Mucosa of stomach (tissue), 1 donor: Measurements from ENCODE around the gene GSTT2B.
"Not testable (repeated sequence)": the region's sequence is repeated elsewhere in the genome, so short reads cannot be mapped to it uniquely, and the experiment has no call there.

Source experiments
- H3K27me3 ChIP-seq: one replicate; pipeline ENCODE4 v1.7.0; 2013; ENCODE audit warnings: mild to moderate bottlenecking, low read length; ENCODE audit not compliant: control insufficient read depth, insufficient read depth
- H3K36me3 ChIP-seq: one replicate; pipeline ENCODE4 v1.7.0; 2013; ENCODE audit warnings: low read length; ENCODE audit not compliant: control insufficient read depth, insufficient read depth
- H3K4me1 ChIP-seq: one replicate; pipeline ENCODE4 v1.7.0; 2013; ENCODE audit warnings: mild to moderate bottlenecking, low read length; ENCODE audit not compliant: control insufficient read depth, insufficient read depth
- H3K4me3 ChIP-seq: one replicate; pipeline ENCODE4 v1.7.0; 2013; ENCODE audit warnings: low read length
- H3K9ac ChIP-seq: one replicate; pipeline ENCODE4 v1.7.0; 2013; ENCODE audit warnings: mild to moderate bottlenecking, low read length, moderate library complexity
- H3K9me3 ChIP-seq: one replicate; pipeline ENCODE4 v1.7.0; 2013; ENCODE audit warnings: mild to moderate bottlenecking, low read length, moderate library complexity; ENCODE audit not compliant: control insufficient read depth
- donor health status: Pancreatic carcinoma.

GSTT2B gene

DNA sequence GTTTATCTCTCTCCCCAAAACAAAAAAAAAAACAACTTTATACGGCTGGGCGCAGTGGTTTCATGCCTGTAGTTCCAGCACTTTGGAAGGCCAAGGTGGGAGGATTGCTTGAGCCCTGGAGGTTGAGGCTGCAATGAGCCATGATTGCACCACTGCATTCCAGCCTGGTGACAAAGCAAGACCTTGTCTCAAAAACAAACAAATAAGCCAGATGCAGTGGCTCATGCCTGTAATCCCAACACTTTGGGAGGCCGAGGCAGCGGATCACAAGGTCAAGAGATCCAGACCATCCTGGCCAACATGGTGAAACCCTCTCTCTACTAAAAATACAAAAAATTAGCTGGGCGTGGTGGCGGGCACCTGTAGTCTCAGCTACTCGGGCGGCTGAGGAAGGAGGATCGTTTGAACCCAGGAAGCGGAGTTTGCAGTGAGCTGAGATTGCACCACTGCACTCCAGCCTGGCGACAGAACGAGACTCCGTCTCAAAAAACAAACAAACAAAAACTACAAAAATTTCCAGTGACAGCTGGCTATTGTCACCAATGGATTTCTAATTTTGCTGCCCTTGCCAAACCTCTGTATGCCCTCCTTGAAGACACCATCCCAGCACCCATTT is 39.3 kb downstream of the GSTT2B start:
- not testable (repeated sequence) for H3K4me1 ChIP-seq, H3K9me3 ChIP-seq, H3K27me3 ChIP-seq, H3K4me3 ChIP-seq, H3K9ac ChIP-seq, H3K36me3 ChIP-seq

GRCh38 chr22:23920267-23920611 is 40.8 kb downstream of the GSTT2B start:
- H3K4me1 ChIP-seq, H3K9ac ChIP-seq, H3K4me3 ChIP-seq, H3K9me3 ChIP-seq, H3K36me3 ChIP-seq, H3K27me3 ChIP-seq: not testable (repeated sequence)

DNA sequence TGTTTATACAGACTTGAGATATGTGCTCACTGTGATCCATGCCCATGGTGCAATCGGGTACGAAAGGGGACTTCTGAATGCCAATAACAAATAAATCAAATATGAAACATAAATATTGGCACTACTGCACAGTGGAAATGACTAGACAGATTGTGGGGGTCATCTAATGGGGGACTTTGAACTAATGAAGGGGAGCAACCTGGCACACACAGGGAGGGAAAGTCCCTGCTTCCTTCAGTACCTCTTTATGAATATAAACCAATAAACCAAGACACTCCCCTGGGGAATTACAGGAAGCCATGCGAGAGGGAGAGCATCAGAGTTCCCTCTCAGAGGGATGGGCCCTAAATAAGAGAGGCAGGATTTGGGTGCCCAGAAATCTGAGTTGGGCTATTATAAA is 45.7 kb downstream of the GSTT2B start:
- Histone ChIP-seq H3K9ac (no peak overlapping the region), H3K36me3 (no peaks in the 10 kb centered on the region), H3K4me1 (peaks cover 4% of the 10 kb centered on the region), H3K27me3 (no peaks in the 10 kb centered on the region), H3K9me3 (no peaks in the 10 kb centered on the region), H3K4me3 (no peak overlapping the region)

- H3K9ac ChIP-seq = peak overlapping the region; percentile 88
- H3K4me1 ChIP-seq = peaks cover 12% of the 10 kb centered on the region
- H3K9me3 ChIP-seq = no peaks in the 10 kb centered on the region
- no peaks in the 10 kb centered on the region for H3K27me3 ChIP-seq
- H3K4me3 ChIP-seq = peak overlapping the region; percentile 79
- H3K36me3 ChIP-seq = no peaks in the 10 kb centered on the region
These were observed 47.2 kb downstream of the GSTT2B start for GRCh38 chr22:23913661-23914353.

GRCh38 chr22:23913306-23913660 is 47.7 kb downstream of the GSTT2B start:
- H3K36me3 ChIP-seq = no peaks in the 10 kb centered on the region
- peak overlapping the region; percentile 88 for H3K9ac ChIP-seq
- no peaks in the 10 kb centered on the region for H3K9me3 ChIP-seq
- H3K27me3 ChIP-seq = no peaks in the 10 kb centered on the region
- H3K4me3 ChIP-seq = peak overlapping the region; percentile 79
- peaks cover 15% of the 10 kb centered on the region for H3K4me1 ChIP-seq

DNA sequence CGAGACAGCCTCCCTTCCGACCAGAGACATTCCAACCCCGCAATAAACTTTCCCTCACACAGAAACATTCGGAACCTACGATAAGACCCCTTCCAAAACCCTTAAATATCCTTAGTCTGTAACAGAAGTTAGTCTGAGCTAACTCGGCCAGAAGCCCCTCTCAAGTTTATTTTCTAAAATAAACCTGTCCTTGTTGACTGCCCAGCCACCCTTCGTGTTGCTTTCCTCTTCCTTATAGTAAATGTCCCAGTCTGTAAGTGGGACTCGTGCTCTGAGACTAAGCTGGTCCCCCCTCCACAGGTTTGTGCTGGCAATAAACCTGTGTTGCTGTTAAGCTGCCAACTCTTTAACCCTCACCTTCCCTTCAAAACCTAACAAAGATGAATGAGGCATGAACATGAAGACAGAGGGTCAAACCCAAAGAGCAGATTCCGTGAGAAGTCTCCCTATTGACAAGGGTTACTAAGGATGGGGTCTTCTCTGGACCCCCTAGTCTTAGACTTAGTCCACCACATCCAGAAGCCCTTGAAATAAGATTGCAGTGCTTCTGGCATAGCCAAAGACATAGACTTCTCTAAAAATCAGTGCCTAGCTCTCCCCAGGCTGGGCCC is 48.6 kb downstream of the GSTT2B start:
- Histone ChIP-seq H3K9me3 (no peaks in the 10 kb centered on the region), H3K4me3 (no peak overlapping the region), H3K9ac (no peak overlapping the region), H3K36me3 (no peaks in the 10 kb centered on the region), H3K4me1 (peaks cover 15% of the 10 kb centered on the region), H3K27me3 (no peaks in the 10 kb centered on the region)

DNA sequence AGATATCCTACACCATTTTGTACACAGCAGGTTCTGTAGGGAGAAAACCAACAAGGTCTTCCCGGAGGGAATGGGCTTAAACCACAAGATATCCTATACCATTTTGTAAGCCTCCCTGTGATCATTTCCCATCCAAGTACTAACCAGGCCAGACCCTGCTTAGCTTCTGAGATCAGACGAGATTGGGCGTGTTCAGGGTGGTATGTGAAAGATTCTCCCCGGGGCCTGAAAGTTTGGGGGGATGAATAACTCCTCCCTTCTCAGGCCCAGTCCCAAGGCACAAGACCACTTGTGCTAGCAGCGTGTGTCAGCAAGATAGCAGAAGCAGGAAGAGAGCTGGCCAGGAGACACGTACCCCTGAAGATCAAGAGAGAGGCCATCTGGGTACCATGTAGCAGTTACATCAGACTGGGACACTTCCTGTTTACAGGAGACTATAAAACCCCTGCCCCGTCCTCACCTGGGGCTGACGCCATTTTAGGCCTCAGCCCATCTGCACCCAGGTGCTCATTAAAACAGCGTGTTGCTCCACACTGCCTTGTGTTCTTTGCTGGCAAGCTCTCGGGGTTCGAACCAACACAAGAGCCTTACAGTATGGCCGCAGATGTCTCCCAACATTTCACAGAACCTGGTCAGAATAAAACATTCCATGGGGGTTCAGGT is 49.5 kb downstream of the GSTT2B start:
- no peaks in the 10 kb centered on the region for H3K36me3 ChIP-seq
- no peak overlapping the region for H3K4me3 ChIP-seq
- no peaks in the 10 kb centered on the region for H3K9me3 ChIP-seq
- H3K27me3 ChIP-seq = no peaks in the 10 kb centered on the region
- H3K4me1 ChIP-seq = peaks cover 15% of the 10 kb centered on the region
- no peak overlapping the region for H3K9ac ChIP-seq

GRCh38 chr22:23910496-23911190 is 50.4 kb downstream of the GSTT2B start:
- H3K4me1 ChIP-seq = peaks cover 15% of the 10 kb centered on the region
- no peak overlapping the region for H3K4me3 ChIP-seq
- H3K27me3 ChIP-seq = no peaks in the 10 kb centered on the region
- H3K9ac ChIP-seq = no peak overlapping the region
- no peaks in the 10 kb centered on the region for H3K36me3 ChIP-seq
- H3K9me3 ChIP-seq = no peaks in the 10 kb centered on the region

GRCh38 chr22:23909296-23909898 is 51.6 kb downstream of the GSTT2B start:
- Histone ChIP-seq H3K4me1 (peaks cover 15% of the 10 kb centered on the region), H3K4me3 (no peak overlapping the region), H3K36me3 (no peaks in the 10 kb centered on the region), H3K27me3 (no peaks in the 10 kb centered on the region), H3K9ac (no peak overlapping the region), H3K9me3 (no peaks in the 10 kb centered on the region)

DNA sequence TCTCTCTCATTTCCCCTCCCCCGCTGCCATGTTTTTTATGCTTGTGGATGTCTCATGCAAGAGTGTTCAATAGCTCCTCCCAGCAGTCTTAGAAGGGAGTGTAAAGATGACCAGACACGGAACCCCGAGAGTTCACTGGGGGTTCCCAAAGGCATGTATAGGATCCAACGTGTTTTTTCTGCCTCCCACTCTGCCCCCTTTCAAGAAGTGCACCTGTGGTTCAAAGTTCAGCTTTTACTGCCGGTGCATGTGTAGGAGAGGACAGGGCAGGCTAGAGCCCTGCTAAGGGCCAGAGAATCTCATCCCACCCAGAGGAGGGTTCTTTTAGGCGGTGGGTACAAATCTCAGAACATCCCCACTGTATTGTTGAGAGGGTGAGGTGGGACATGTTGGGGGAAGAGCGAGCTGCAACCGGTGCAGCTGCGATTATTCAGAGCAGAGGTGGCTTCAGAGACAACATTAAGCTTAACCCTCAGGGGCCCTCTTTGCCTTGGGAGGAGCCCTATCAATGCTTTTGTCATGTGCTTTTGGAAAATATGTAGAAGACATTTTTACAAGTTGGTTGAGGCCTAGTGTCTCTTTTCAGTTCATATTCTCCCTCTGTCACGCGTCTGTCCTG is 52.3 kb downstream of the GSTT2B start:
- H3K4me3 ChIP-seq = no peak overlapping the region
- H3K4me1 ChIP-seq = peaks cover 15% of the 10 kb centered on the region
- no peaks in the 10 kb centered on the region for H3K27me3 ChIP-seq
- no peak overlapping the region for H3K9ac ChIP-seq
- no peaks in the 10 kb centered on the region for H3K36me3 ChIP-seq
- H3K9me3 ChIP-seq = no peaks in the 10 kb centered on the region

- not testable (repeated sequence) for H3K9me3 ChIP-seq, H3K4me3 ChIP-seq, H3K36me3 ChIP-seq, H3K27me3 ChIP-seq, H3K9ac ChIP-seq
- H3K4me1 ChIP-seq = peaks cover 11% of the 10 kb centered on the region
These were observed 53.6 kb downstream of the GSTT2B start for GRCh38 chr22:23907423-23907822.
